ENCODE data around the gene TUFT1. TPM values are rescaled to one million over a fixed set of nuclear protein-coding genes. Genes with fewer than 3 reads are reported as not detected.

The TUFT1 gene
- total and polyA plus RNA-seq, 2 of the 13 experiments (the other 11 are each of a cell fraction or from before 2014, with no cell fraction given) = 6.4 to 7.3 TPM

DNA sequence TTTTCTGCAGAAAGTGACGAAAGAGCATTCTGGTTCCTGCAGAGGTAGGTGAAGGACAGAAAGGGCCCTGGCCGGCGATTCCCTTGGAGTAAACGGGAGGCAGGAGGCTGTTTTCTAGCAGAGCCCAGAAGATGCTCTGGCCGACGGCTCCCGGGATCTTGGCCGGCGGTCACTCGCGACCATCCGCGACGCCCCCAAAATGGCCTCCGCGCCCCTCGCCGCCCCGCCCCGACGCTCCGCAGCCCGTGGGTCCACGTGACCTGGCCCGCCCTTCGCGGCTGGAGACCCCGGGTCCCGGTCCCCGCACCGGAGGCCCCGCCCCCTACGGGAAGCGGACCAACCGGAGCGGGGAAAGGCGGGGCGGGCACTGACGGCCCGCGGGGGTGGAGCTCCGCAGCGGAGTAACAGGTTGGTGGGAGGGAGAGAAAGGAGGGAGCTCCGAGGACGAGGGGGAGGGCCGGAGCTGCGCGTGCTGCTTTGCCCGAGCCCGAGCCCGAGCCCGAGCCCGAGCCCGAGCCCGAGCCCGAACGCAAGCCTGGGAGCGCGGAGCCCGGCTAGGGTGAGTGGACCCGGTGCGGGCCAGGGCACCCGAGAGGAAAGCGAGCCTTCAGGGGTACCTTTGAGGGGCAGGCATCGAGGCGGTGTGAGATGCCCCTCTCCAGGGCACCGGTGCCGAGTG, 29.0 kb upstream of the TUFT1 start, which contains the start of gene CGN (continued):
- TF ChIP-seq, protein P1, sequence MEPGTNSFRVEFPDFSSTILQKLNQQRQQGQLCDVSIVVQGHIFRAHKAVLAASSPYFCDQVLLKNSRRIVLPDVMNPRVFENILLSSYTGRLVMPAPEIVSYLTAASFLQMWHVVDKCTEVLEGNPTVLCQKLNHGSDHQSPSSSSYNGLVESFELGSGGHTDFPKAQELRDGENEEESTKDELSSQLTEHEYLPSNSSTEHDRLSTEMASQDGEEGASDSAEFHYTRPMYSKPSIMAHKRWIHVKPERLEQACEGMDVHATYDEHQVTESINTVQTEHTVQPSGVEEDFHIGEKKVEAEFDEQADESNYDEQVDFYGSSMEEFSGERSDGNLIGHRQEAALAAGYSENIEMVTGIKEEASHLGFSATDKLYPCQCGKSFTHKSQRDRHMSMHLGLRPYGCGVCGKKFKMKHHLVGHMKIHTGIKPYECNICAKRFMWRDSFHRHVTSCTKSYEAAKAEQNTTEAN (CRISPR knock-in tag; conservative IDR thresholded peaks at IDR 0.05) = no peak
- TF ChIP-seq, protein P2, sequence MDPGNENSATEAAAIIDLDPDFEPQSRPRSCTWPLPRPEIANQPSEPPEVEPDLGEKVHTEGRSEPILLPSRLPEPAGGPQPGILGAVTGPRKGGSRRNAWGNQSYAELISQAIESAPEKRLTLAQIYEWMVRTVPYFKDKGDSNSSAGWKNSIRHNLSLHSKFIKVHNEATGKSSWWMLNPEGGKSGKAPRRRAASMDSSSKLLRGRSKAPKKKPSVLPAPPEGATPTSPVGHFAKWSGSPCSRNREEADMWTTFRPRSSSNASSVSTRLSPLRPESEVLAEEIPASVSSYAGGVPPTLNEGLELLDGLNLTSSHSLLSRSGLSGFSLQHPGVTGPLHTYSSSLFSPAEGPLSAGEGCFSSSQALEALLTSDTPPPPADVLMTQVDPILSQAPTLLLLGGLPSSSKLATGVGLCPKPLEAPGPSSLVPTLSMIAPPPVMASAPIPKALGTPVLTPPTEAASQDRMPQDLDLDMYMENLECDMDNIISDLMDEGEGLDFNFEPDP (CRISPR knock-in tag; conservative IDR thresholded peaks at IDR 0.05) = no peak
- no peak for TF ChIP-seq ZFAT (CRISPR knock-in tag; conservative IDR thresholded peaks at IDR 0.05)
- TF ChIP-seq ZNF160 (CRISPR knock-in tag; IDR thresholded peaks at IDR 0.05) = no peak
- TF ChIP-seq, protein P3, sequence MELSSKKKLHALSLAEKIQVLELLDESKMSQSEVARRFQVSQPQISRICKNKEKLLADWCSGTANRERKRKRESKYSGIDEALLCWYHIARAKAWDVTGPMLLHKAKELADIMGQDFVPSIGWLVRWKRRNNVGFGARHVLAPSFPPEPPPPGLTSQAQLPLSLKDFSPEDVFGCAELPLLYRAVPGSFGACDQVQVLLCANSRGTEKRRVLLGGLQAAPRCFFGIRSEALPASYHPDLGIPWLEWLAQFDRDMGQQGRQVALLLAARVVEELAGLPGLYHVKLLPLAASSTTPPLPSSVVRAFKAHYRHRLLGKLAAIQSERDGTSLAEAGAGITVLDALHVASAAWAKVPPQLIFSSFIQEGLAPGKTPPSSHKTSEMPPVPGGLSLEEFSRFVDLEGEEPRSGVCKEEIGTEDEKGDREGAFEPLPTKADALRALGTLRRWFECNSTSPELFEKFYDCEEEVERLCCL (CRISPR knock-in tag; IDR thresholded peaks at IDR 0.05; ENCODE audit: borderline replicate concordance) = no peak
- no peak for TF ChIP-seq SRY (CRISPR knock-in tag; IDR thresholded peaks at IDR 0.05)
- TF ChIP-seq, protein P4, sequence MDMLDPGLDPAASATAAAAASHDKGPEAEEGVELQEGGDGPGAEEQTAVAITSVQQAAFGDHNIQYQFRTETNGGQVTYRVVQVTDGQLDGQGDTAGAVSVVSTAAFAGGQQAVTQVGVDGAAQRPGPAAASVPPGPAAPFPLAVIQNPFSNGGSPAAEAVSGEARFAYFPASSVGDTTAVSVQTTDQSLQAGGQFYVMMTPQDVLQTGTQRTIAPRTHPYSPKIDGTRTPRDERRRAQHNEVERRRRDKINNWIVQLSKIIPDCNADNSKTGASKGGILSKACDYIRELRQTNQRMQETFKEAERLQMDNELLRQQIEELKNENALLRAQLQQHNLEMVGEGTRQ (IDR thresholded peaks at IDR 0.05; ENCODE audit: low read depth, low read length) = no peak
- TF ChIP-seq, protein P4 (CRISPR knock-in tag; IDR thresholded peaks at IDR 0.05; ENCODE audit: borderline replicate concordance) = peak; percentile 64; the same call in 1 of the 2 replicates
- TF ChIP-seq, protein P5, sequence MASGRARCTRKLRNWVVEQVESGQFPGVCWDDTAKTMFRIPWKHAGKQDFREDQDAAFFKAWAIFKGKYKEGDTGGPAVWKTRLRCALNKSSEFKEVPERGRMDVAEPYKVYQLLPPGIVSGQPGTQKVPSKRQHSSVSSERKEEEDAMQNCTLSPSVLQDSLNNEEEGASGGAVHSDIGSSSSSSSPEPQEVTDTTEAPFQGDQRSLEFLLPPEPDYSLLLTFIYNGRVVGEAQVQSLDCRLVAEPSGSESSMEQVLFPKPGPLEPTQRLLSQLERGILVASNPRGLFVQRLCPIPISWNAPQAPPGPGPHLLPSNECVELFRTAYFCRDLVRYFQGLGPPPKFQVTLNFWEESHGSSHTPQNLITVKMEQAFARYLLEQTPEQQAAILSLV (CRISPR knock-in tag; IDR thresholded peaks at IDR 0.05; ENCODE audit: borderline replicate concordance) = no peak
- TF ChIP-seq, protein P6, sequence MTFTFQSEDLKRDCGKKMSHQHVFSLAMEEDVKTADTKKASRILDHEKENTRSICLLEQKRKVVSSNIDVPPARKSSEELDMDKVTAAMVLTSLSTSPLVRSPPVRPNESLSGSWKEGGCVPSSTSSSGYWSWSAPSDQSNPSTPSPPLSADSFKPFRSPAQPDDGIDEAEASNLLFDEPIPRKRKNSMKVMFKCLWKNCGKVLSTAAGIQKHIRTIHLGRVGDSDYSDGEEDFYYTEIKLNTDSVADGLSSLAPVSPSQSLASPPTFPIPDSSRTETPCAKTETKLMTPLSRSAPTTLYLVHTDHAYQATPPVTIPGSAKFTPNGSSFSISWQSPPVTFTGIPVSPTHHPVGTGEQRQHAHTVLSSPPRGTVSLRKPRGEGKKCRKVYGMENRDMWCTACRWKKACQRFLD (CRISPR knock-in tag; IDR thresholded peaks at IDR 0.05; ENCODE audit: borderline replicate concordance) = no peak
- no peak for TF ChIP-seq KLF9 (CRISPR knock-in tag; IDR thresholded peaks at IDR 0.05; ENCODE audit: low read depth)
